ENCODE data around the gene NEU4.
A peak's percentile ranks its signal among the peaks of the same experiment; 100 is the strongest.
"Not testable (repeated sequence)": the region's sequence is repeated elsewhere in the genome, so short reads cannot be mapped to it uniquely, and the experiment has no call there.

NEU4 gene

DNA sequence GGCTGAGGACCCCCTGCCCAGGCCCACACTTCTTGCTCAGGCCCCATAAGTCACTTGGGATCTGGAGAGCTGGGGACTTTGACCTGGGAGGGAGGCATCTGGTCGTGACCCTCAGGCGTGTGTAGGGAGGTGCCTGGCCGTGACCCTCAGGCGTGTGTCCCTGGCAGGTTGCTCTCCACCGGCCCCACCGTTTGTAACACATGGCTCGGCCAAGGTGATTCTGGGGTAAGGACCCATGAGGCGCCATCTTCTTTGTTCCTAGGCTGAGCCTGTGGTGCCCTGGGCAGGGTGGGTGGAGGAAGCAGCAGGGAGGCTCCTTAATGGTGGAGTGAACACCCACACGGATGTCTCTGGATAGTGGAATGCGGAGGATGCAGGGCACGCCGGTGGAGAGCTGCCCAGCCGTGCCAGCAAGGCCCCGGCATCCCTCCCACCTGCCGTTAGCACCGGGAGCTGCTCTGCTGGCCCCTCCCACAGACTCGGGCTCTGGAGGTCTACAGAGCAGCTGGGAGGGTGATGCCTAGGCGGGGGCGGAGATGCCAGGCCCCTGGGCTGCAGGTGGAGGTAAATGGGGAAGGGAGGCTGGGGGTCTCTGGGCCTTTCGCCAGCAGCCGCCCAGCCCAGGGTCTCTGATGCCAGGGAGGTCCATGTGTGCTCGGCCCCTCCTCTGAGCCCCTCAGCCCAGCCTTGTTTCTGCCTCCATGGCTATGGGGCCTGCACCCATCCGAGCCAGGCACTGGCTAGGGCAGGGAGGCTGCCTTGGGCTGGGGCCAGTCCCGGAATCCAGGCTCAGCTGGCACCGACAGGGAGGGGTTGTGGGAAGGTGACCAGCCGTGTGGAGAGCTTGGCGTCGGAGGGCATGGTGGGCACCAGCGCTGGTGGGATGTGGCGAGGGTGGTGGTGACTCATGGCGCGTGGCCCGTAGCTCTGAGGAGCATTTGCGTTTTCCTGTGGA, 33.5 kb upstream of the NEU4 start:
- DNase-seq, result peak; percentile 21

DNA sequence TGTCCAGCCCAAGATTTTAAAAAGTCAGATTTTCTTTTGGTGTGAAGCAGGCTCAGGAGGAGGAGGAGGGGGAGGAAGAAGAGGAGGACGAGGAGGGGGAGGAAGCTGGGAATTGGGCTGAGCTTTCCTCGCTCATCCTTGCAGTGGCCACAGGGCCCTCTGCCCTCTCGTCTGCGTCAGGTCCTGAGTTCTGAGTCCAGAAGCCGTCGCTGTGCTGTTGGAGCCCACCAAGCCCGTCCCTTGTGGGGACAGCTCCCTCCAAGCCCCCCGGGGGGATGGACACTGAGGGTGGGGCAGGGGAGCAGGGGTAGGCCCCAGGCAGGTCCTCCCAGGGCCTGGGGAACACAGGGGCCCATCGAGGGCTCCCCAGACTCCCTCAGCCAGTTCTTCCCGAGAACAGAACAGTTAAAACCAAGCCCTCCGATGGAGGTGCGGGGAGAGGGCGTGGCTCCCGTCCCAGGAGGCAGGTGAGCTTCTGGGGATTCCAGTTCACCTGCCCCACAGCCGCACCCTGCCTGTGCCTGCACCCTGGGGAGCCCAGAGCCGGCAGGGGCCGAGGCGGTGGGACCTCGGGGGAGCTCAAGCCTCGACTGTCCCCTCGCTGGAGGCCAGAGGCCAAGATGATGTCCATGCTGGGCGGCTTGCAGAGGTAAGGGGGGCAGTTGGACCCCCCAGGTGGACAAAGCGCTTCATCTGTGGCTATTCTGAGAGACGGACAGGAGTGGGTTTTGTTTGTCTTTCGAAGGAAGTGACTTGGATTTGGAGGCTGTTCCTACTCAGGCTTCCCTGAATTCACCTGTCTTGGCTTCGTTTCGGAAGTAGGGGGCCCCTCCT, 32.4 kb upstream of the NEU4 start, which contains the start of gene GAL3ST2:
Gene GAL3ST2 (plus strand): TSS at position 487 of the 834 bp plus-strand sequence. CDS start 134 bp downstream, at position 621.
- DNase-seq, result peak; percentile 13

GRCh38 chr2:241777170-241777685, 31.8 kb upstream of the NEU4 start:
- peak; percentile 34 for DNase-seq

- peak; percentile 23 for DNase-seq
These were observed 31.0 kb upstream of the NEU4 start for GRCh38 chr2:241777686-241778627.

- DNase-seq, result no peak
These were observed 27.9 kb upstream of the NEU4 start for GRCh38 chr2:241780939-241781569.

- DNase-seq, result not testable (repeated sequence)
These were observed 26.9 kb upstream of the NEU4 start for GRCh38 chr2:241782053-241782452.

DNA sequence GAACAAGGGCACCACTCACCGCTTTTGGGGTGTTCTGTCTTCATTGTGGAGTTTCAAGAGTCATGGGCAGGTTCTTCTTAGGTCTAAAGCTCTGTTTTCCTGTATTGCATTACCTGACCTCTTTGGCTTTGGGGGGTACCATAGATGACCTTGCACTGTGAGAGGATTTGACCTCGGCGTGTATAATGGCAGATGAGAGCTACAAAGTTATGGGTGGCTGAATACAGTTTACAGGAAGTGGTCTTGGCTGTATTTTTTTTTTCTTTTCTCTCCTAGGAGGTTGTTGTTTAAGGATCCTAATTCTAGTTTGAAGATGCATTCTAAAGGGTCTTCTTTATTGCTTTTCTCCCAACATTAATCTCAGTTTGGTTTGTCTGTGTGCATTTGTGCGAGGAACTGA, 20.9 kb upstream of the NEU4 start:
- no peak for DNase-seq

- DNase-seq, result no peak
These were observed 20.4 kb upstream of the NEU4 start for GRCh38 chr2:241788572-241788971.

DNA sequence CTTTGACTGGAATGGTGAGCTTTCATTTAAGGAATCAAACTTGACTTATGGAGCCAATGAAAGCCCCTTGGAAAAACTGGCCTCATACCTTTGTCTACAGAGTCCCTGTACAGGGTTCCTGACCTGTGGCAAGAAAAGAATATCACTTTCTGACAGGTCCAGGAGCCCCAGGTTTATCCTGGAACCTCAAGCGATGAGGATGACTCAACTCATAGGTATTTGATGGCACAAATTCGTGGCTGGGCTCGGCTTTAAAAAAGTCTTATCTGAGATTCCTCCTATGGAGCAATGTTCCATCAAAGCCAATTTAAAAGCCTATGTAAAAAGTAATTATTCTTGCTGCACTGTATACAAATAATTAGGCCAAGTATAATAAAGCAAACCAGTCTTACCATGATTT, 17.6 kb upstream of the NEU4 start:
- DNase-seq, result peak; percentile 5

DNA sequence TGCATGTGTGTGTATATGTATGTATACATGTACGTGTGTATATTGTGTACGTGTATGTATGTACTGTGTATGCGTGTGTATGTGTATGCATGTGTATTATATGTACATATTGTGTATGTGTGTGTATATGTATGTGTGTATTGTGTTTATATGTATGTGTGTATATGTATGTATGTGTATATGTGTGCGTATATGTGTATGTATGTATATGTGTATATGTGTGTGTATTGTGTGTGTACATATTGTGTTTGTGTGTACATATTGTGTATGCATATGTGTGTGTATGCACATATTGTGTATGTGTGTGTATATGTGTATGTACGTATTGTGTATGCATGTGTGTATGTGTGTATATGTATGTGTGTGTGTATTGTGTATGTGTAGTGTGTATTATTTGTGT, 15.6 kb upstream of the NEU4 start:
- DNase-seq, result no peak

DNA sequence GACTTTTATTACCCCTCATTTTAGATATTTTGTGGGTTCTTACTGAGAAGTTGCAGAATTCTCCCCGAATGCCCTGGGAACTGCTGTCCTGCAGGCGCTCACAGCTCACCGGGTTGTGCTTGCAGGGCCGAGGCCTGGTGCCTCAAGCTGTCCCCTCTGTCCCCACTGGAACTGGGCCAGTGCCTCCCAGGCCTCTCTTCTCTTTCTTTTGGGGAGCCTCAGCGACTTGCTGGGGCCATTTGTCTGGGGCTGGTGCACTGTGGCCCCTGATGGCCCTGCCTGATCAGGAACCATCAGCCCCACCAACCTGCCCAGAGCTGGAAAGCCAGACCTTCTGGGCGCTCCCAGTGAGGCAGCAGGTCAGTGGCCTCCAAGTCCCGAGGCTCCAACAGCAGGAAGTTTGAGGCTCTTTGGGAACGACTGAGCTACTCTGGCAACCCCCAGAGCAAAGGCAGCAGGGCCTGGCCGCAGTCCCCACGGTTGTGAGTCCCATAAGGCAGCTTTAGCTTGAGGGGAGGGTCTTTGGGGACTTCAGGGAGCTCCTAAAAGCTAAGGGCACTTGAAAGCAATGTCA, 14.7 kb upstream of the NEU4 start:
- DNase-seq, result peak; percentile 8

- DNase-seq, result peak; percentile 15
These were observed 13.7 kb upstream of the NEU4 start for GRCh38 chr2:241795021-241795999.

- peak; percentile 7 for DNase-seq
These were observed 12.8 kb upstream of the NEU4 start for GRCh38 chr2:241796209-241796608.

- DNase-seq, result peak; percentile 19
These were observed 12.3 kb upstream of the NEU4 start for GRCh38 chr2:241796610-241797138.

DNA sequence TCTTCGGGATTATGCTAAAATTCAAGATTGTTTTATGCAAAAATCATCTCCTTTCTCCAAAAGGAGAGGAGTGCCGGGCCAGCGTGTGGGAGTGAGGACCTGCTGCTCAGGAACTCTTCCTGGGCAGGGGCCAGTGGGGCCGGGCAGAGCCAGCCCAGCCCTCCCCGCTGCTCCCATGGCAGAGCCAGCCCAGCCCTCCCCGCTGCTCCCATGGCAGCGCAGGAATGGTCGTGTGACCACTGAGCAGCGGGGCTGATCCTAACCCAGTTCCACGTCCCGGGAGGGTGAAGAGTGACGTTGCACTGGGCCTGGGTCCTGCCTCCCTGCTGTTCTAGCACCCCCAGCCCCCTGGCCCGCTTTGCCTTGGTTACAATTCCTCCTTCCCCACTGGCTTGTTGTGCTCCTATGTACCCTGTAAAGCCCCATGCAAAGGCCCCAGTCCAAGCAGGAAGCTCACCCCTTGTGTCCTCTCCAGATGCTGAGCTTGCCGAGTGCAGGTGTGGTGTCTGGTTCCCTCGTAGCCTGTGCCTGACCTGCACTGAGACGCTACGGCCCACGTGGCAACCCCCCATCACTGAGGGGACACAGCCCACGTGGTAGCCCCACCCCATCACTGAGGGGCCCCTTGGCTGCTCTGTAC, 11.4 kb upstream of the NEU4 start:
- peak; percentile 22 for DNase-seq

- DNase-seq, result peak; percentile 38
These were observed 10.8 kb upstream of the NEU4 start for GRCh38 chr2:241798081-241798630.

- DNase-seq, result peak; percentile 18
These were observed 10.1 kb upstream of the NEU4 start for GRCh38 chr2:241798631-241799521.
